ACC112 (cell line): Measurements from ENCODE around the gene SPANXB1.
"Not testable (repeated sequence)": the region's sequence is repeated elsewhere in the genome, so short reads cannot be mapped to it uniquely, and the experiment has no call there.

Experiments used
- H2AFZ ChIP-seq: fragments of 200-600 bp; sonication (generic); one replicate; pipeline ENCODE4 v1.6.0; 2017; ENCODE audit warnings: antibody characterized with exemption, low read length; ENCODE audit not compliant: unreplicated experiment
- H3K27ac ChIP-seq: fragments of 200-600 bp; sonication (generic); 2 replicates; pipeline ENCODE4 v1.5.1; 2014; ENCODE audit warnings: low read depth, mild to moderate bottlenecking, antibody characterized with exemption, low read length, moderate library complexity
- H3K27me3 ChIP-seq: fragments of 200-600 bp; sonication (generic); 2 replicates; pipeline ENCODE4 v1.6.1; 2014; ENCODE audit warnings: mild to moderate bottlenecking, antibody characterized with exemption, low read length, moderate library complexity, mixed read lengths; ENCODE audit not compliant: insufficient read depth
- H3K36me3 ChIP-seq: fragments of 200-600 bp; sonication (generic); 2 replicates; pipeline ENCODE4 v1.6.1; 2016; ENCODE audit warnings: mild to moderate bottlenecking, antibody characterized with exemption, low read length, moderate library complexity, mixed read lengths; ENCODE audit not compliant: insufficient read depth
- H3K4me1 ChIP-seq: fragments of 200-600 bp; sonication (generic); one replicate; pipeline ENCODE4 v1.6.1; 2016; ENCODE audit warnings: low read length, mixed read lengths; ENCODE audit not compliant: insufficient read depth, unreplicated experiment, control insufficient read depth
- H3K4me3 ChIP-seq: fragments of 200-600 bp; sonication (generic); 2 replicates; pipeline ENCODE4 v1.5.1; 2014; ENCODE audit warnings: mild to moderate bottlenecking, low read depth, low read length
- H3K79me2 ChIP-seq: fragments of 200-600 bp; sonication (generic); one replicate; pipeline ENCODE4 v1.6.0; 2016; ENCODE audit warnings: low read length; ENCODE audit not compliant: control insufficient read depth, unreplicated experiment, insufficient read depth

The SPANXB1 gene, protein sequence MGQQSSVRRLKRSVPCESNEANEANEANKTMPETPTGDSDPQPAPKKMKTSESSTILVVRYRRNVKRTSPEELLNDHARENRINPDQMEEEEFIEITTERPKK

DNA sequence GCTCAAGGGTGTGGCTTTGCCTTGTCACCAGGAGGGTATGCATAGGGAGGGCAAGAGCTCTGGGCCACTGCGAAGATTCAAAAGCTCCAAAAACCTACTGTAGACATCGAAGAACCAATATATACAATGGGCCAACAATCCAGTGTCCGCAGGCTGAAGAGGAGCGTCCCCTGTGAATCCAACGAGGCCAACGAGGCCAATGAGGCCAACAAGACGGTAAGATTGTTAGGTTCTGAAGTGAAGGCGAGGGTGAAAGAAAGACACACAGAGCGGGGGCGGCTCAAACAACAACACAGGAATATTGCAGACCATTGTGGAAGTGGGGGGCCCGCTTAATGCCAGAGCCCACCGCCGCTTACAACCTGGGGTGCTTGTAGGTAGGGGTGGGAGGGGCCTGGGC lies at the start of gene SPANXB1:
Gene SPANXB1, plus strand, starts transcription at position 27 of the 400 bp plus-strand sequence. Its CDS starts 100 bp downstream, at position 127.
- H3K79me2 ChIP-seq, H3K4me3 ChIP-seq, H3K4me1 ChIP-seq, H2AFZ ChIP-seq, H3K36me3 ChIP-seq, H3K27ac ChIP-seq, H3K27me3 ChIP-seq: not testable (repeated sequence)

DNA sequence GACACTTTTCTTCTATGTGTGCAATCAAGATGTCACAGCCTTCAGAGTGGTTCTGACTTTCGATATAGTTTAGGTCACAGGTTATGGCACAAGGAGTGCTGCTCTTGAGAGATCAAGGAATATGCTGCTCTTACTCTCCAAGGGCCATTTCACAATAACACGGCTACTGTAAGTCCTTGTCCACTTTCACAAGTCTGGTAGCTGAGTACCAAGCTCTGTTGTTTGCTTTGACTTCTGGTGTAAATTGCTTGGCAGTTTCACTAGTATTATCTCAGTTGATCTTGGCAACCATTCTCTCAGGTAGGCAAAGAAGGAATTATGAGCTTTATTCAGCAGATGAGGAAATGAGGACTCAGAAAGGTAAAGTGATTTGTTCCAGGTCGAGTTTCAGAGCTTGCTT lies 35.4 kb upstream of the SPANXB1 start:
- Histone ChIP-seq H3K79me2 (no peaks in the 10 kb centered on the region), H3K4me1 (no peaks in the 10 kb centered on the region), H3K4me3 (no peak overlapping the region), H3K27ac (no peak overlapping the region), H3K27me3 (no peaks in the 10 kb centered on the region), H2AFZ (no peak overlapping the region), H3K36me3 (no peaks in the 10 kb centered on the region)

DNA sequence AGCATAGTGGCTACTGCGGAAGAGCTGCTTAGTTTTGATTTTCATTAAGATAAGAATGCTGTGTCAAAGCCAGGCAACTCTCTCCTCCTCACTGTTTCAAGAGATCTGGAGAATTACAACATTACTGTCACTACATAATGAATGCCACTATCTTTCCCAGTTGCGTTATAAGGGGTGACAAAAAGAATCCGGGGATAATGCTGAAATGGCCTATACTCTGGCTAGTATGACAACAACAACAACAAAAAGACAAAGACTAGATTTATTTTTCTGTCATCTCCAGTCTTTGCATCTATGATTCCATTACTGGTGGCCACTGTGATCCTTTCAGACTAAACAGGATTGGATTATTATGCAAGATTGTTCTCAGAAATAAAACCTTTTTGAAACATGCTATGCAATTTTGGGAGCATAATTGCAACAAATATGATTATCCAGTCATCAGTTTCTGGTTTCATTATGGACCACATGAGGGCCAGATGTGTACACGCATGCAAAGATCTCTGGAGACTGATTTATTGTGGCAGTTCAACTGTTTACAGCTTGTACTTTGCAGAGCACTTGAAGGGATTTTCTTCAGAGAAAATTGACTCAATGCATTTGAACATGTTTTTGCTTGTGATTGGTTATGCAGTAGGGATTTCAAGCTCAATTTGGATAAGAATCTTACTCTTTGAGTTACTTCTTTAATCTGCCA lies 31.1 kb upstream of the SPANXB1 start:
- H3K27me3 ChIP-seq = no peaks in the 10 kb centered on the region
- H3K4me3 ChIP-seq = no peak overlapping the region
- H3K36me3 ChIP-seq = no peaks in the 10 kb centered on the region
- H3K27ac ChIP-seq = no peak overlapping the region
- no peaks in the 10 kb centered on the region for H3K79me2 ChIP-seq
- no peaks in the 10 kb centered on the region for H3K4me1 ChIP-seq
- H2AFZ ChIP-seq = no peak overlapping the region

DNA sequence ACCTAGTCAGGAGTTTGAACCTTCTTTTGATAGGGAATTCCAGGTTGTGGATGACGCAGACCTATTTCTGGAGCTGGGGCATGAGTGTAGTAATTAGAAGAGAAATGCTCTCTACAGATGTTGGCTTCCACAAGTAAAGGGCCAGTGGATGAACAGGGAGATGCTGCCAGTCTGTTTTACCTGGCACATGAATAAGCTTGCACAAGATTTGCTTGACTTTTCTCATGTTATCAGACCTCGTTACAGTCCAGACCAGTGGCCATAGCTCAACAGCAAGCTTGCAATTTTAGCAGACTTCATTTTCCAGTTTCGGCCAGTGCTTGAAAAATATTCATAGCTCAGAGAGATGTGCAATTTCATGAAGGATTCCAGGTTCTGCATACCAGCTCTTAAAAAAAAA lies 26.9 kb upstream of the SPANXB1 start:
- Histone ChIP-seq H3K27me3 (no peaks in the 10 kb centered on the region), H3K79me2 (no peaks in the 10 kb centered on the region), H3K36me3 (no peaks in the 10 kb centered on the region), H3K4me1 (no peaks in the 10 kb centered on the region), H3K27ac (no peak overlapping the region), H3K4me3 (no peak overlapping the region), H2AFZ (no peak overlapping the region)

DNA sequence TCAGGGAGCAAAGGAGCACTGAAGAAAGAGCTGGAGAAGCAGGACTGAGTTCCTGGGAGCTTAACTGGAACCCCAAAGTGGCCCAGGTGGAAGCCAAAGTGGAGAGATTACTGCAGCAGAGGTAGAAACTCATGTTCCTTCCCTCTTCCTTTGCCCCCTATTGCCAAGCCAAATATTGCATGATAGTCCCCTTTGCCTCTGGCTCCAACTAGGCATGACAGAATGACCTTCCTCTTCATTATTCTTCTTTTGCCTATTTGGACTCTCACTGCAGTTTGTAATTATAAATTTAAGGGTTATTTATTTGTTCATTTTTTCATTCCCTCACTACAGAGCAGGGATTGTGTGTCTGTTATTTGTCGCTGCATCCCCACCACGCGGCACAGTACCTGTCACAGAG lies 22.1 kb upstream of the SPANXB1 start:
- Histone ChIP-seq H2AFZ (no peak overlapping the region), H3K4me3 (no peak overlapping the region), H3K4me1 (no peaks in the 10 kb centered on the region), H3K36me3 (no peaks in the 10 kb centered on the region), H3K27me3 (no peaks in the 10 kb centered on the region), H3K27ac (no peak overlapping the region), H3K79me2 (no peaks in the 10 kb centered on the region)

DNA sequence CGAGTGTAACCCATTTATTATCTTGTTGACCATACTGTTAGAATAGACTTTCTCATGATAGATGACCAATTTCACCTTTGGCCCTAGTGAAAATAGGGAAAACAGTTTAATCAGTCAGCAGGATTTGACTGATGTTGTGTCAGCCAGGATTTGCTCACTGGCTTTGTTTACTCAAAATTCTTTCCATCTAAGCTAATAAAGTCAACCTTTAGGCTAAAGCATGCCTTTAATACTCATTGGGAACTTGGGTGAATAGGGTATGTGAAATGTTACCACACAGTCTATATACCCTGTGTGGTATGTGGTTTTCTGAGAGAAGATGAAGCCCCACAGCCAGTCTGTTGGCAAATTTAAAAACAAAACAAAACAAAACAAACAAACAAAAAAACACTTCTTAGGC lies 18.7 kb upstream of the SPANXB1 start:
- Histone ChIP-seq H3K36me3 (no peaks in the 10 kb centered on the region), H3K79me2 (no peaks in the 10 kb centered on the region), H3K4me1 (no peaks in the 10 kb centered on the region), H3K27ac (no peak overlapping the region), H3K27me3 (no peaks in the 10 kb centered on the region), H3K4me3 (no peak overlapping the region), H2AFZ (no peak overlapping the region)

DNA sequence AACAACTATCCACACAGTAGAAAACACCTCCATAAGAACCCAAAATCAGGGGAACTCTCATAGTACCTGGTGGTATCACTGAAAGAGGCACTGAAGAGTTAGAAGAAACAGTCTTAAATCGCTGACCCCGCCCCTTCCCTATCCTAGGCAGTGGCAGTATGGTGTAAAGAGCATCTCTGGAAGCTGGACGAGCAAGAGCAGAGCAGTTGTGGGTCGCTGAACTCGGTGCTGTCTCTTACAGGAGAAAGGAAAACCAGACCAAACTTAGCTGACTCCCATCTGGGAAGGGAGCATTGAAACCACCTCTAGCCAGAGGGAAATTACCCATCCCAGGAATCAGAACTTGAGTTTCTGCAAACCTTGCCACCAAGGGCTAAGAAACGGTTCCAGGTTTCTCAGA lies 2.8 kb downstream of the SPANXB1 start:
- not testable (repeated sequence) for H3K79me2 ChIP-seq, H3K4me3 ChIP-seq, H2AFZ ChIP-seq, H3K27ac ChIP-seq, H3K36me3 ChIP-seq, H3K27me3 ChIP-seq, H3K4me1 ChIP-seq

DNA sequence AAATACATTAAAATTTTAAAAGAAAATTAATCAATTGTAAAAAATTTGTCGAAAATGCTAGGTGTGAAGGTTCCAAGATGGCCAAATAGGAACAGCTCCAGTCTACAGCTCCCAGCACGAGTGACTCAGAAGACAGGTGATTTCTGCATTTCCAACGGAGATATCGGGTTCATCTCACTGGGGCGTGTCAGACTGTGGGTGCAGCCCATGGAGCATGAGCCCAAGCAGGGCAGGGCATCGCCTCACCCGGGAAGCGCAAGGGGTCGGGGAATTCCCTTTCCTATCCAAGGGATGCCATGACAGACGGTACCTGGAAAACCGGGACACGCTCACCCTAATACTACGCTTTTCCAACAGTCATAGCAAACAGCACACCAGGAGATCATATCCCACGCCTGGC lies 41.9 kb downstream of the SPANXB1 start:
- not testable (repeated sequence) for H2AFZ ChIP-seq, H3K4me3 ChIP-seq, H3K27me3 ChIP-seq, H3K36me3 ChIP-seq, H3K79me2 ChIP-seq, H3K27ac ChIP-seq, H3K4me1 ChIP-seq

DNA sequence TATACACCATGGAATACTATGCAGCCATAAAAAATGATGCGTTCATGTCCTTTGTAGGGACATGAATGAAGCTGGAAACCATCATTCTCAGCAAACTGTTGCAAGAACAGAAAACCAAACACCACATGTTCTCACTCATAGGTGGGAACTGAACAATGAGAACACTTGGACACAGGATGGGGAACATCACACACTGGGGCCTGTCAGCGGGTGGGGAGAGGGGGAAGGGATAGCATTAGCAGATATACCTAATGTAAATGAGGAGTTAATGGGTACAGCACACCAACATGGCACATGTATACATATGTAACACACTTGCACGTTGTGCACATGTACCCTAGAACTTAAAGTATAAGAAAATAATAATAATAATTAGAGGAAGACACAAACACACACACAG lies 47.5 kb downstream of the SPANXB1 start:
- not testable (repeated sequence) for H3K27me3 ChIP-seq, H3K4me1 ChIP-seq, H3K36me3 ChIP-seq, H2AFZ ChIP-seq, H3K27ac ChIP-seq, H3K79me2 ChIP-seq, H3K4me3 ChIP-seq

DNA sequence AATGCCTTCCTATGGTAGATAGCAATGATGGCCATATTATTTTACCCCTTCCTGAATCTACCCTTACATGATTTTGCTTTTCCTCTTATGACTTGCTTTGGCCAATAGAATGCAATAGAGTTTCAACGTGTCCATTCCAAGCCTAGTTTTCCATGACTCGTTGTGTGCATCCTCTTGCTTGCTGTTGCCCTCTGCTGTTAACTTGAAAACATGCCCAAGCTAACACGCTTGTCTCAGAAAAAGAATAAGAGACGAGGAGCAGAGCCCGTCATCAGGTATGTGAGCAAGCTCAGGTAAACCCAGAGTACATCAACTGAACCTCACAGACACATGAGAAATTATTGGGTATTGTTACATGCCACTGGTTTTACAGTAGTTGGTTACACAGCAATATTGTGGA lies 49.7 kb downstream of the SPANXB1 start:
- H3K79me2 ChIP-seq, H3K4me1 ChIP-seq, H3K27ac ChIP-seq, H3K36me3 ChIP-seq, H3K4me3 ChIP-seq, H3K27me3 ChIP-seq, H2AFZ ChIP-seq: not testable (repeated sequence)
